Skin of body (tissue), 2 donors: ENCODE data around the gene COL4A3. TPM values are rescaled to one million over a fixed set of nuclear protein-coding genes. Genes with fewer than 3 reads are reported as not detected.
"Not testable (repeated sequence)": the region's sequence is repeated elsewhere in the genome, so short reads cannot be mapped to it uniquely, and the experiment has no call there.

Experiments used
- DNase-seq: peaks from one replicate; lab custom pipeline; 2025; lab: John Stamatoyannopoulos, UW
- total RNA-seq: library from RNA; depleted of rRNA; stranded (reverse); fragments of >200 nt; gene quantifications from one replicate; pipeline ENCODE4 v1.2.3, GENCODE V29; 2014

The COL4A3 gene
- total RNA-seq, 1 donor from 2014 or later, result 0.20 TPM

DNA sequence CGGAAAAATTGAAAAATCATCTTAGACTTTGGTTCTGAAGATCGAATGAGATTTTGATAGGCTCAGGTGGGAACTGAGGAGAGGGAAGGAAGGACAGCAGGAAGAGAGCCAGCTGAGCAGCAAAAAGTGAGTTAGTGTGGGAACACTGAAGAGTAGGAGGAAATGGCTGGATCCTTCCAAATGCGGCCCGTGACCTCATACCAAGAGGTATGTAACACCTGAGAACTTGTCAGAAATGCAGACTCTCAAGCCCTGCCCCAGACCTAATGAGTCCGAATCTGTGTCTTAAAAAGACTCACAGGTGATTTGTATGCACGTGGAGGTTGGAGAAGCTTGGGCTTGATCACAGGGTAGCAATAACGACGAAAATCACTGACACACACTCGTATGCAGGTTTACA lies 42.0 kb downstream of the COL4A3 start:
- DNase-seq, result no peak

DNA sequence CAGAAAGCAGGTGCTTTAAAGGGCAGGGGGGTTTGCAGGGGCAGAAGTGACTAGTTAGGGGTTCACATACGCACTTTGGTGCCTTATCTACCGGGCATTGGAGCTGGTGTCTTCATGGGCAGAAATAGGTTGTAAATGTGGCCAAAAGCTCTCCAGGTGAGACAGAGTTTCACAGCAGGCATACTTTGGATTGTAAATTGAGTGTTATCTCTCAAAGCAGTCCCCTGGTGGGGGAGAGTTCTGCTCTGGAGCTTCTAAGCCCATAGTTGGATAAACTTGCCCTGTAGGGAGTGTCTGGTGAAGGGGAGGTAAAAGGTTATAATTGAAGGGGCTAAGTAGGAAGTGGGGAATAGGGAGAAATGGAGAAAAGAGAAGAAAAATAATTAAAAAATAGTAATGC lies 43.1 kb downstream of the COL4A3 start:
- DNase-seq, result no peak

GRCh38 chr2:227214622-227215041 lies 50.2 kb downstream of the COL4A3 start:
- no peak for DNase-seq

- DNase-seq, result no peak
Observed at GRCh38 chr2:227219312-227220105, 55.1 kb downstream of the COL4A3 start.

GRCh38 chr2:227221120-227221519 lies 56.7 kb downstream of the COL4A3 start:
- DNase-seq, result no peak

DNA sequence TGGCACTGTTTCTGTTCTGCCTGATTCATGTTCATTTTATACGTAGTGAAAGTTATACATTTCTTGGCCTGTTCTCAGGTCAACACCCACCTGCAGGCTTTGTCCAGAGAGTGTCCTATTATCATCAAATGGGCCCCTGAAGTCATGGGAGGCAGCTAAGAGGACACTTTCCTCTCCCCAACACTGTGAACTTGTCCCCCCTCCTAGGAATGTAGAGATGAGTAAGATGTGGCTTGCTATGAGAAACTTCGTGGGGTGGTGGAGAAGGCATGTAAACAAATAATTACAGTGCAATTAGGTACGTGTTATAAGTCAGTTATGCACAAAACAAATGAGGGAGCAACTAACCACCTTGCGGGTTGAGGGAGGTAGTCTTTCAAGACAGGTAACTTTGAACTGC lies 57.9 kb downstream of the COL4A3 start:
- DNase-seq, result no peak

- DNase-seq, result not testable (repeated sequence)
Observed at GRCh38 chr2:227225641-227226040, 61.2 kb downstream of the COL4A3 start.

DNA sequence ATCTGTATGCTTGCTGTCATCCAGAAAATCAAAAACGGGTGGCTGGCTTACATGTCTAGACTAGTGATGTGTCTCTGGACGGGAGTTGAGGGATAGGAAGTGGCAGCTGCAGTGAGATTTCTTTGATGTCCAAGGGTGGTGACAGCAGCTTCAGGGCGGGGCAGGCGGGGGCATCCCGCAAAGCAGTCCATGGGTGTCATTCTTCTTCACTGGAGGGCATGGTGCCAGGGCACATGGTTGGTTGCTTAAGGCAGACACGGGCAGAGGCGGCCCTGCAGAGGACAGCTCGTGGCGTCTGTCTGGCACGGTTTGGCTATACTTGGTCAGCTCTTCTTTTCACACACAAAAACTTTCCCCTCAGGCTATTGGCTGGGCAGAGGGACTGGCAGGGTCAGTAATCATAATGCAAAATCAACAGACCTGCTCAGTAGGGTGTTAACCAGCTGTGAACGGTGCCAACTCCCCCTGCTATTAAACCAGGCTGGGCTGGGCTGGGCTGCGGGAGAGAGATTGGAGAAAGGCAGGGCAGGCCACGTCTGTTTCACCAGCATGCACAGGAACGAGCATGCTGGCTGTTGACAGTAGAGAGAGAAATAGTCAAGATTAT lies 63.7 kb downstream of the COL4A3 start:
- DNase-seq, result no peak

- DNase-seq, result no peak
Observed at GRCh38 chr2:227230151-227230550, 65.7 kb downstream of the COL4A3 start.

GRCh38 chr2:227234429-227234828 lies 70.0 kb downstream of the COL4A3 start:
- DNase-seq, result no peak

GRCh38 chr2:227237786-227238185 lies 73.4 kb downstream of the COL4A3 start:
- DNase-seq, result no peak

DNA sequence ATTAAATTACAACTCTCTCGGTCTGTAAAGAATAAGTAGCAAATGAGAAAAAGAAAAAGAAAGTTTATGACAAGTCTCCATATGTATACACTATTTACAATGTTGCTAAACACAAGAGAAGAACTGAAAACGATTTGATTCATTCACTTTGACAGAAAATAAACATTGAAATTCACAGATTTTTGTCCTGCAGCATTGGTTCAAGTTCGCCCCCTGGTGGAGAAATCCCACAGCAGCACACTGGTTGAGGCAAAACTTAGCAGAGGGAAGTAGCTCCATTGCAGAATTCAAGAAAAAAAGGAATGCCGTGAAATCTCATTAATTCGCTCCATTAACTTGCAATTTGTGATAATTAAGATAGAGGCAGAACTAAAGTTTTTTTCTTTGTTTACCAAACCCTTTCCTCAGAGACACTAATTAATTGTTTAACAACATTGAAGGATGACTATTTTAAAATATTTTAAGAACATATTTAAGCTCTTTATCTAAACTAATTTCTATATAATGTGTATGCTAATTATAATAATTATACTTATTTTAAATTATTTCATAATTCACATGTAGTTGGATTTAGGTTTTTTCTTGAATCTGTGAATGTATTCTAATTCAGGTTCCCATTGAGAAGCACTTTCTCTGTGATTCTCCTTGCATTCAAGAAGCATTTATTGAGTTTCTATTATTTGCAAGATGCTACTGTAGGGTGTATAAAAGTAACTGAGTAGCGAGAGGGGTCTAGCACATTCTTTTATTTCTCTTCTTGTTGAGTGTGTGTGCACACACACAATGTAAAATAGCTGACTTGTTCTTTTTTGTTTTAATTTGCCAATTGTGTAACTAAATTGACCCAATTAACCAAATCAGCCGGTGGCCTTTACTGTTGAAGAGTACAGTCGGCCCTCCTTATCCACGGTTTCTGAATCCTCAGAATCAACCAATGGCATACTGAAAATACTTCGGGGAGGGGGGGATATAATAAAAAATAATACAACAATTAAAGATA lies 74.1 kb downstream of the COL4A3 start:
- peak; percentile 37 for DNase-seq

GRCh38 chr2:227241005-227241404 lies 76.6 kb downstream of the COL4A3 start:
- DNase-seq, result no peak

DNA sequence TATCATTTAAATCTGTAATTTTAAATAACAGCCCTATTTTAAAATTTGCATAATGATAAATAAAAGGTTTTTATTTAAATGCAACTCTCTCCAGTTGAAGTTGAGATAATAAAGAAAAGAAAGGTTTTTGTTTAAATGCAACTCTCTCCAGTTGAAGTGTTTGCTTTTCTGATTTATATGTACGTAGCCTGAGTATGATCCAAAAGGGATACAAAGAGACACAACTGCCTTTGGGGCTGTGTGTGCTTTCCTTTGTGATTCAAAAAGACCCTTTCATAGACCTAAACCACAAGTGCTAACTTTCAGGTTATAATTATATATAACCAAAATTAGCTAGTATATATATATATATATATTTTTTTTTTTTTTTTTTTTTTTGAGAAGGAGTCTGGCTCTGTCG lies 84.5 kb downstream of the COL4A3 start:
- DNase-seq, result no peak

GRCh38 chr2:227252831-227253230 lies 88.4 kb downstream of the COL4A3 start:
- DNase-seq, result no peak

GRCh38 chr2:227256605-227257004 lies 92.2 kb downstream of the COL4A3 start:
- DNase-seq, result no peak

GRCh38 chr2:227257820-227258219 lies 93.4 kb downstream of the COL4A3 start:
- DNase-seq, result no peak

DNA sequence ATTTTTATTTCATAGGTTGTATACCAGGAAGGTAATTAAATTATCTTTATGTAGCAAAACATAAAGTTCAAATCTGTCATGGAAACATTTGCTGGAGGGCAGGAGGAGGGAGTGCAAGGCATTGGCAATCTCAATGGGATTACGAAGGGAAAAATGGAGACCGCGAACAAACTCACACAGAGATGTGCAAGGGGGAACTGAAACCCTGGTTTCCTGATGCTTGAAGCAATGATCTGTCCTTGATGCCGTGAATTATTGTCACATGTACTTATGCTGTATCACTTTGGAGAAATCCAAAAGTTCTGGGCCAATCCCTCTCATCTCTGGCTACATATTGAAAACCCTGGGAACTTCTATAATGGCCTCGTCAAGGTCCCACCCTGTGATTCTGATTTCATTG lies 95.6 kb downstream of the COL4A3 start:
- DNase-seq, result no peak

DNA sequence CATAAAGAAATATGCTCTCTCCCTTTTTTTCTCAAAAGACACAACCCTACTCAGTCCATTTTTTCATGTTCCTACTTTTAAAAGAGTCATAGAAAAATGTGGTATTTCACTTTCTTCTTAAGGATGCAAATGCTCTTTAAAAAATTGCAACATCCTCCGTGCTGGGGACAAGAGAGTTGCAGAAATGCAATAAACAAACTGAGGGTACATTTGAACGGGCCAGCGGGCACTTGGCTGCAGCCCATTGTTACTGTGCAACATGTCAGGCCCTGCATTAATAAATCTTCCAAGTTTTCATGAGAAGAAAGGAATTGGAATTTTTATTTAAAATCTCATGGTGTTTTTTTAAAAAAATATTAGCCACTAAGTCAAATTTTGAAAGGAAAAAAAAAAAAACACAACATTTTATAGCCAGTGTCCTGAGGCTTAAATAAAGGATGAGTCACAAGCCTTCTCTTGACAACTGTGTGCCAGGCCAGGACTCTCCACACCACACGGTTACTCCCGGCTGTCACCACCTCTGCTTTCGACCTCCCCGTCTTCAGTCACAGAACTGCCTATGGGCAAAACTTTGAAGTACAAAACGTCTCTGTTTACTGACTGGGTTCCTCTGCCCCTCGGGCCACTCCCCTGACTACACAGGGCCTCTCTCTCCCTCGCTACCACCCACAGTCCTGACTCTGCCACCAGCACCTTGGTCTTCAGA lies 103.1 kb downstream of the COL4A3 start:
- no peak for DNase-seq

DNA sequence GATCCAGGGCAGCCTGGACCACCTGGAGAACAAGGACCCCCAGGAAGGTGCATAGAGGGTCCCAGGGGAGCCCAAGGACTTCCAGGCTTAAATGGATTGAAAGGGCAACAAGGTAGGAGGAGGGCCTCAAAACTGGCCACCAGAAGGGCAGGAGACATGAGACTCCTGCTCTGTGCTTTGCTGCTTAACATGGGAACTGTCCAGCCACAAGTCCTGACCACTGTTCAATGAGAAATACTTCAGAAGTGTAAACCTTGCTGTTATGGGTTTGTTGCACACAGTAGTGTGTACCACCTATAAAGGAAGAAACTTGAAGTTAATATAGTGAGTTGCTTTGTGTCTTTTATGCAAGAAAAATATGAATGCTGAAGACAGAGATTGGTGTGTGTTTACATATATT lies 116.5 kb downstream of the COL4A3 start:
- DNase-seq, result no peak

- no peak for DNase-seq
Observed at GRCh38 chr2:227285741-227286236, 121.4 kb downstream of the COL4A3 start.
